Fibroblast of lung (primary cell): ENCODE results near the gene VRK2. TPM values are rescaled to one million over a fixed set of nuclear protein-coding genes. Genes with fewer than 3 reads are reported as not detected.

Experiments
- DNase-seq, 2 donors: peaks; one replicate each; pipeline versions ENCODE4 v3.0.0 to v3.0.0-alpha.2; 2010; ENCODE audit warnings: low read depth in 2 of 2
- H2AFZ ChIP-seq: 2 replicates; pipeline ENCODE4 v1.5.1; 2012; ENCODE audit warnings: low read length, control low read depth, inconsistent platforms
- H3K27ac ChIP-seq: 2 replicates; pipeline ENCODE4 v1.5.1; 2011; ENCODE audit warnings: low read length, control low read depth; ENCODE audit not compliant: insufficient read depth
- H3K27me3 ChIP-seq: 2 replicates; pipeline ENCODE4 v1.5.1; 2011; ENCODE audit warnings: mild to moderate bottlenecking, low read length; ENCODE audit not compliant: control insufficient read depth, insufficient read depth
- H3K36me3 ChIP-seq: 2 replicates; pipeline ENCODE4 v1.5.1; 2011; ENCODE audit warnings: low read length; ENCODE audit not compliant: control insufficient read depth, insufficient read depth
- H3K4me1 ChIP-seq: 2 replicates; pipeline ENCODE4 v1.5.1; 2011; ENCODE audit warnings: low read length; ENCODE audit not compliant: control insufficient read depth, insufficient read depth; ENCODE audit errors: extremely low read depth
- H3K4me2 ChIP-seq: 2 replicates; pipeline ENCODE4 v1.5.1; 2011; ENCODE audit warnings: low read length, control low read depth; ENCODE audit not compliant: insufficient read depth; ENCODE audit errors: extremely low read depth
- H3K4me3 ChIP-seq, 4 experiments: fragments of 200-600 bp in 1 of 4; sonication (generic) in 1 of 4; replicated peaks in 1 of 4; 2 replicates each; pipeline ENCODE4 v1.5.1; 2011 to 2016; ENCODE audit warnings: low read length in 4 of 4, low read depth in 3 of 4, mild to moderate bottlenecking in 3 of 4, control low read depth in 2 of 4, inconsistent platforms in 1 of 4, mixed read lengths in 1 of 4; ENCODE audit not compliant: insufficient read depth in 1 of 4; ENCODE audit errors: control extremely low read depth in 1 of 4
- H3K79me2 ChIP-seq: 2 replicates; pipeline ENCODE4 v1.5.1; 2012; ENCODE audit warnings: mild to moderate bottlenecking, low read length, inconsistent platforms; ENCODE audit not compliant: control insufficient read depth, insufficient read depth
- H3K9ac ChIP-seq: 2 replicates; pipeline ENCODE4 v1.5.1; 2011; ENCODE audit warnings: mild to moderate bottlenecking, low read length, control low read depth; ENCODE audit not compliant: insufficient read depth
- H3K9me3 ChIP-seq: 2 replicates; pipeline ENCODE4 v1.5.1; 2012; ENCODE audit warnings: low read depth, low read length; ENCODE audit not compliant: control insufficient read depth, insufficient read depth
- H4K20me1 ChIP-seq: 2 replicates; pipeline ENCODE4 v1.5.1; 2011; ENCODE audit warnings: low read length; ENCODE audit not compliant: control insufficient read depth, insufficient read depth; ENCODE audit errors: extremely low read depth
- CTCF ChIP-seq, 2 donors: IDR thresholded peaks in 1 of 2; conservative IDR thresholded peaks in 1 of 2; 1 replicate in 1 of 2; 2 replicates in 1 of 2; pipeline ENCODE4 v1.5.1; 2011 to 2012; ENCODE audit warnings: low read length in 2 of 2, control low read depth in 1 of 2, inconsistent platforms in 1 of 2, low read depth in 1 of 2, mild to moderate bottlenecking in 1 of 2
- EZH2 ChIP-seq: IDR thresholded peaks from 2 replicates; pipeline ENCODE4 v1.5.1; 2012; ENCODE audit warnings: low read length, control low read depth, mild to moderate bottlenecking; ENCODE audit errors: missing control alignments
- polyA plus RNA-seq, 2 donors: library from polyadenylated mRNA; depleted of rRNA in 1 of 2; stranded (reverse) in 1 of 2; unstranded in 1 of 2; fragments of >200 nt; gene quantifications; 2 replicates each; pipeline ENCODE4 v1.2.1, GENCODE V29; 2011 to 2012; ENCODE audit warnings: missing spikeins in 1 of 2
- total RNA-seq: library from RNA; depleted of rRNA; stranded (reverse); fragments of >200 nt; gene quantifications from 2 replicates; pipeline ENCODE4 v1.2.1, GENCODE V29; 2014

VRK2 gene
- total and polyA plus RNA-seq, 2 donors (not counting 1 experiment from before 2014, with no cell fraction given): 23.8 to 24.3 TPM

- H3K4me3 ChIP-seq: no peak overlapping the region
- no peak for DNase-seq
- TF ChIP-seq CTCF (conservative IDR thresholded peaks at IDR 0.05 in 1 of 2, IDR thresholded peaks at IDR 0.05 in 1 of 2; ENCODE audit: low read depth in 1 of 2, low read length in 2 of 2) (no peak), EZH2 (no peak)
These were observed 18.6 kb downstream of the VRK2 start for GRCh38 chr2:58065248-58065647.

GRCh38 chr2:58067001-58067400 is 20.4 kb downstream of the VRK2 start:
- Histone ChIP-seq H3K27me3 (no peaks in the 10 kb centered on the region), H3K4me3 (no peak overlapping the region), H3K27ac (no peak overlapping the region), H3K4me1 (peaks cover 13% of the 10 kb centered on the region), H2AFZ (no peak overlapping the region), H3K9ac (no peak overlapping the region), H3K9me3 (no peaks in the 10 kb centered on the region), H3K4me2 (no peak overlapping the region), H4K20me1 (no peaks in the 10 kb centered on the region), H3K79me2 (peaks cover 3% of the 10 kb centered on the region), H3K36me3 (no peaks in the 10 kb centered on the region)
- no peak for TF ChIP-seq EZH2
- TF ChIP-seq CTCF (conservative IDR thresholded peaks at IDR 0.05 in 1 of 2, IDR thresholded peaks at IDR 0.05 in 1 of 2; ENCODE audit: low read depth in 1 of 2, low read length in 2 of 2): no peak
- DNase-seq: no peak

More at GRCh38 chr2:58065248-58065647, 18.6 kb downstream of the VRK2 start:
- Histone ChIP-seq H3K4me2 (peak overlapping the region; percentile 19), H4K20me1 (no peaks in the 10 kb centered on the region), H2AFZ (no peak overlapping the region), H3K4me1 (peaks cover 13% of the 10 kb centered on the region), H3K9ac (no peak overlapping the region), H3K9me3 (no peaks in the 10 kb centered on the region), H3K27me3 (no peaks in the 10 kb centered on the region), H3K27ac (no peak overlapping the region), H3K79me2 (peaks cover 3% of the 10 kb centered on the region), H3K36me3 (no peaks in the 10 kb centered on the region)

- Histone ChIP-seq H3K9ac (no peak overlapping the region), H3K4me3 (no peak overlapping the region), H3K36me3 (no peaks in the 10 kb centered on the region), H2AFZ (no peak overlapping the region), H3K9me3 (no peaks in the 10 kb centered on the region), H4K20me1 (no peaks in the 10 kb centered on the region), H3K79me2 (peaks cover 3% of the 10 kb centered on the region), H3K27me3 (no peaks in the 10 kb centered on the region), H3K4me1 (no peaks in the 10 kb centered on the region), H3K4me2 (no peak overlapping the region), H3K27ac (no peak overlapping the region)
- DNase-seq: no peak
- TF ChIP-seq CTCF (conservative IDR thresholded peaks at IDR 0.05 in 1 of 2, IDR thresholded peaks at IDR 0.05 in 1 of 2; ENCODE audit: low read depth in 1 of 2, low read length in 2 of 2) (no peak), EZH2 (no peak)
These were observed 24.2 kb downstream of the VRK2 start for GRCh38 chr2:58070765-58071164.
